SK-N-SH (cell line): Measurements from ENCODE around the gene MN1. TPM values are rescaled to one million over a fixed set of nuclear protein-coding genes. Genes with fewer than 3 reads are reported as not detected.

Experiments
- CTCF ChIA-PET: fragments of 300-600, 350-600 bp; formaldehyde crosslinking; extraction: SDS; loops from one replicate; lab custom pipeline; 2021; lab: Yijun Ruan, JAX
- POLR2A ChIA-PET: fragments of 350-600 bp; sonication (Branson Sonifier 250); formaldehyde crosslinking; extraction: SDS; loops from one replicate; lab custom pipeline; 2020; ENCODE audit warnings: antibody characterized with exemption, inconsistent platforms; lab: Yijun Ruan, JAX
- DNase-seq: peaks from one replicate; pipeline ENCODE4 v3.0.0; 2012
- H2AFZ ChIP-seq: fragments of 200-600 bp; sonication (generic); 2 replicates; pipeline ENCODE4 v1.8.1; 2016; ENCODE audit warnings: antibody characterized with exemption, mild to moderate bottlenecking, low read depth
- H3F3A ChIP-seq: fragments of 200-600 bp; sonication (generic); replicated peaks from 2 replicates; pipeline ENCODE3; 2016; ENCODE audit warnings: antibody characterized with exemption, mild to moderate bottlenecking; ENCODE audit not compliant: insufficient read depth
- H3K27ac ChIP-seq, 2 experiments: fragments of 200-500 bp in 1 of 2; fragments of 200-600 bp in 1 of 2; sonication (Bioruptor generic) in 1 of 2; sonication (generic), shearing (Covaris generic) in 1 of 2; 2 replicates each; pipeline versions ENCODE4 v1.5.1 to v1.6.1; 2014 to 2016; ENCODE audit warnings: low read depth in 2 of 2, inconsistent platforms in 1 of 2, low read length in 1 of 2, mild to moderate bottlenecking in 1 of 2, mixed read lengths in 1 of 2
- H3K27me3 ChIP-seq: fragments of 200-600 bp; sonication (generic), shearing (Covaris generic); 2 replicates; pipeline ENCODE4 v1.6.1; 2016; ENCODE audit warnings: mixed run types; ENCODE audit not compliant: insufficient read depth
- H3K36me3 ChIP-seq, 2 experiments: fragments of 200-500 bp in 1 of 2; fragments of 200-600 bp in 1 of 2; sonication (Bioruptor generic) in 1 of 2; sonication (generic) in 1 of 2; replicated peaks in 1 of 2; 2 replicates each; pipeline versions ENCODE3 to v1.5.1; 2014 to 2016; ENCODE audit warnings: low read length in 1 of 2, mild to moderate bottlenecking in 1 of 2; ENCODE audit not compliant: insufficient read depth in 2 of 2, control insufficient read depth in 1 of 2
- H3K4me1 ChIP-seq, 2 experiments: fragments of 200-500 bp in 1 of 2; fragments of 200-600 bp in 1 of 2; sonication (Bioruptor generic) in 1 of 2; sonication (generic), shearing (Covaris generic) in 1 of 2; 2 replicates each; pipeline versions ENCODE4 v1.5.1 to v1.6.1; 2014 to 2016; ENCODE audit warnings: low read depth in 1 of 2, low read length in 1 of 2, mixed run types in 1 of 2; ENCODE audit not compliant: insufficient read depth in 2 of 2, control insufficient read depth in 1 of 2
- H3K4me2 ChIP-seq: fragments of 200-600 bp; sonication (generic), shearing (Covaris generic); 2 replicates; pipeline ENCODE4 v1.6.1; 2017; ENCODE audit warnings: mixed run types
- H3K4me3 ChIP-seq, 2 experiments: fragments of 200-500 bp in 1 of 2; fragments of 200-600 bp in 1 of 2; sonication (Bioruptor generic) in 1 of 2; sonication (generic), shearing (Covaris generic) in 1 of 2; 2 replicates each; pipeline versions ENCODE4 v1.5.1 to v1.8.1; 2014 to 2016; ENCODE audit warnings: low read depth in 2 of 2, inconsistent platforms in 1 of 2, low read length in 1 of 2, mild to moderate bottlenecking in 1 of 2, mixed read lengths in 1 of 2, moderate library complexity in 1 of 2
- H3K79me2 ChIP-seq: fragments of 200-600 bp; sonication (generic); 2 replicates; pipeline ENCODE4 v1.8.1; 2017; ENCODE audit warnings: mild to moderate bottlenecking; ENCODE audit not compliant: insufficient read depth
- H3K9ac ChIP-seq: fragments of 200-600 bp; sonication (generic); 2 replicates; pipeline ENCODE4 v1.6.1; 2017; ENCODE audit warnings: mixed run types
- H3K9me2 ChIP-seq: fragments of 200-600 bp; sonication (generic); 2 replicates; pipeline ENCODE4 v1.6.1; 2017; ENCODE audit warnings: mixed run types
- H3K9me3 ChIP-seq: fragments of 200-600 bp; sonication (generic); 2 replicates; pipeline ENCODE4 v1.6.1; 2017; ENCODE audit warnings: mixed run types, mild to moderate bottlenecking, moderate library complexity
- H4K20me1 ChIP-seq: fragments of 200-600 bp; sonication (generic); 2 replicates; pipeline ENCODE4 v1.6.1; 2017; ENCODE audit warnings: mild to moderate bottlenecking, mixed run types; ENCODE audit not compliant: insufficient read depth
- CHD2 ChIP-seq: fragments of 150-350 bp; IDR thresholded peaks from 2 replicates; pipeline ENCODE4 v1.6.1; 2018; ENCODE audit warnings: low read length; ENCODE audit not compliant: partially characterized antibody
- EP300 ChIP-seq, 2 experiments: IDR thresholded peaks; 2 replicates each; pipeline versions ENCODE4 v1.4.0 to v1.6.1; 2012; ENCODE audit warnings: borderline replicate concordance in 1 of 2, low read depth in 1 of 2, low read length in 1 of 2
- FOSL2 ChIP-seq: IDR thresholded peaks from 2 replicates; pipeline ENCODE4 v1.4.0; 2012; ENCODE audit warnings: low read depth, mild to moderate bottlenecking, moderate library complexity, borderline replicate concordance
- JUND ChIP-seq: IDR thresholded peaks from 2 replicates; pipeline ENCODE4 v1.4.0; 2012
- NFIC ChIP-seq: IDR thresholded peaks from 2 replicates; pipeline ENCODE4 v1.4.0; 2012; ENCODE audit warnings: borderline replicate concordance
- POLR2AphosphoS5 ChIP-seq: IDR thresholded peaks from 2 replicates; pipeline ENCODE4 v1.6.1; 2012; ENCODE audit warnings: low read depth, low read length
- RAD21 ChIP-seq: IDR thresholded peaks from 2 replicates; pipeline ENCODE4 v1.6.1; 2012; ENCODE audit warnings: mild to moderate bottlenecking, low read length
- RFX5 ChIP-seq: IDR thresholded peaks from 2 replicates; pipeline ENCODE4 v1.6.1; 2012; ENCODE audit warnings: mild to moderate bottlenecking, improper control_type of control experiment, low read length
- RXRA ChIP-seq: IDR thresholded peaks from 2 replicates; pipeline ENCODE4 v1.4.0; 2012; ENCODE audit warnings: low read depth, mild to moderate bottlenecking, borderline replicate concordance
- SMC3 ChIP-seq: IDR thresholded peaks from 2 replicates; pipeline ENCODE4 v1.6.1; 2012; ENCODE audit warnings: low read depth, low read length, improper control_type of control experiment
- WGBS: methylation state at CpG from one replicate; pipeline ENCODE4 v1.1.6; 2017; ENCODE audit warnings: low lambda C conversion rate; 5-methylcytosine and 5-hydroxymethylcytosine counted together
- polyA plus RNA-seq, 3 experiments: library from polyadenylated mRNA; depleted of rRNA; stranded (reverse); fragments of >200 nt; gene quantifications; 2 replicates each; pipeline ENCODE4 v1.2.3, GENCODE V29; 2012
- TF ChIP-seq, protein P1 (sequence below): IDR thresholded peaks from 2 replicates; pipeline ENCODE4 v1.4.0; 2012; ENCODE audit warnings: low read depth
- TF ChIP-seq, protein P2 (sequence below): fragments of 150-350 bp; IDR thresholded peaks from 2 replicates; pipeline ENCODE4 v1.6.1; 2017; ENCODE audit warnings: antibody characterized with exemption, low read length, low read depth, borderline replicate concordance
- TF ChIP-seq, protein P3 (sequence below): fragments of 200-600 bp; sonication (generic); IDR thresholded peaks from 2 replicates; pipeline ENCODE4 v1.6.1; 2017; ENCODE audit warnings: antibody characterized with exemption, mild to moderate bottlenecking, moderate library complexity
- TF ChIP-seq, protein P4 (sequence below): fragments of 150-350 bp; IDR thresholded peaks from 2 replicates; pipeline ENCODE4 v1.6.1; 2016; ENCODE audit warnings: mild to moderate bottlenecking, low read depth, low read length
- TF ChIP-seq, protein P5 (sequence below): IDR thresholded peaks from 2 replicates; pipeline ENCODE4 v1.4.0; 2012; ENCODE audit warnings: low read depth, borderline replicate concordance

Gene MN1
- polyA plus RNA-seq, 1 of the 3 experiments (the other 2 are of a cell fraction), result 0.20 TPM

DNA sequence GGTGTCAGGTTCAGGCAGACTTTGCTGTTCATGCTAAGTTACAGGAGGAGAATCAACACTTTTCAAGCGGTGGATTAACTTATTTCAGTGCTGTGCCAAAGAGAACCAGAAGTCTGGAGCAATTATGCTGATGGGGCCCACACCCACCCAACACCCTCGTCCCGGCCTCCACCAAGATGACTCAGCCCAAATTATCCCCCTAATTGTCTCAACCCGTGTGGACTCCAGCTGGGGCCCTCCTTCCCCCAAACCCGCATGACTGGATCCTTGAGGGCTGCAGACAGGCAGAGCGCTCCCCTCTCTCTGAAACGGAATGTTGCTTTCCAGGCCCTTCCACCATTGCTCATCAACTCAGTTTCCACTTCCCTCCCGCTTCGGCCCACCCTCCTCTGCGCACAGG lies 34.6 kb upstream of the MN1 start:
- no peaks in the 10 kb centered on the region for H3K36me3 ChIP-seq
- H3K9me3 ChIP-seq, result no peaks in the 10 kb centered on the region
- 71% methylated on average over 10 of the region's 10 CpGs for WGBS
- H4K20me1 ChIP-seq, result no peaks in the 10 kb centered on the region
- peaks cover 3 to 8% of the 10 kb centered on the region in 2 experiments; a peak in 2 of 4 replicates for H3K4me1 ChIP-seq
- no peak overlapping the region for H2AFZ ChIP-seq
- TF ChIP-seq, protein P1, sequence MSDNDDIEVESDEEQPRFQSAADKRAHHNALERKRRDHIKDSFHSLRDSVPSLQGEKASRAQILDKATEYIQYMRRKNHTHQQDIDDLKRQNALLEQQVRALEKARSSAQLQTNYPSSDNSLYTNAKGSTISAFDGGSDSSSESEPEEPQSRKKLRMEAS, result no peak
- TF ChIP-seq EP300 (IDR thresholded peaks at IDR 0.05; ENCODE audit: borderline replicate concordance in 1 of 2, low read depth in 1 of 2, low read length in 1 of 2), result no peak
- TF ChIP-seq, protein P2, sequence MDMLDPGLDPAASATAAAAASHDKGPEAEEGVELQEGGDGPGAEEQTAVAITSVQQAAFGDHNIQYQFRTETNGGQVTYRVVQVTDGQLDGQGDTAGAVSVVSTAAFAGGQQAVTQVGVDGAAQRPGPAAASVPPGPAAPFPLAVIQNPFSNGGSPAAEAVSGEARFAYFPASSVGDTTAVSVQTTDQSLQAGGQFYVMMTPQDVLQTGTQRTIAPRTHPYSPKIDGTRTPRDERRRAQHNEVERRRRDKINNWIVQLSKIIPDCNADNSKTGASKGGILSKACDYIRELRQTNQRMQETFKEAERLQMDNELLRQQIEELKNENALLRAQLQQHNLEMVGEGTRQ, result no peak
- TF ChIP-seq, protein P3, sequence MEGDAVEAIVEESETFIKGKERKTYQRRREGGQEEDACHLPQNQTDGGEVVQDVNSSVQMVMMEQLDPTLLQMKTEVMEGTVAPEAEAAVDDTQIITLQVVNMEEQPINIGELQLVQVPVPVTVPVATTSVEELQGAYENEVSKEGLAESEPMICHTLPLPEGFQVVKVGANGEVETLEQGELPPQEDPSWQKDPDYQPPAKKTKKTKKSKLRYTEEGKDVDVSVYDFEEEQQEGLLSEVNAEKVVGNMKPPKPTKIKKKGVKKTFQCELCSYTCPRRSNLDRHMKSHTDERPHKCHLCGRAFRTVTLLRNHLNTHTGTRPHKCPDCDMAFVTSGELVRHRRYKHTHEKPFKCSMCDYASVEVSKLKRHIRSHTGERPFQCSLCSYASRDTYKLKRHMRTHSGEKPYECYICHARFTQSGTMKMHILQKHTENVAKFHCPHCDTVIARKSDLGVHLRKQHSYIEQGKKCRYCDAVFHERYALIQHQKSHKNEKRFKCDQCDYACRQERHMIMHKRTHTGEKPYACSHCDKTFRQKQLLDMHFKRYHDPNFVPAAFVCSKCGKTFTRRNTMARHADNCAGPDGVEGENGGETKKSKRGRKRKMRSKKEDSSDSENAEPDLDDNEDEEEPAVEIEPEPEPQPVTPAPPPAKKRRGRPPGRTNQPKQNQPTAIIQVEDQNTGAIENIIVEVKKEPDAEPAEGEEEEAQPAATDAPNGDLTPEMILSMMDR, result no peak
- no peak for TF ChIP-seq FOSL2
- no peak for TF ChIP-seq NFIC
- TF ChIP-seq CHD2, result no peak
- TF ChIP-seq, protein P4, sequence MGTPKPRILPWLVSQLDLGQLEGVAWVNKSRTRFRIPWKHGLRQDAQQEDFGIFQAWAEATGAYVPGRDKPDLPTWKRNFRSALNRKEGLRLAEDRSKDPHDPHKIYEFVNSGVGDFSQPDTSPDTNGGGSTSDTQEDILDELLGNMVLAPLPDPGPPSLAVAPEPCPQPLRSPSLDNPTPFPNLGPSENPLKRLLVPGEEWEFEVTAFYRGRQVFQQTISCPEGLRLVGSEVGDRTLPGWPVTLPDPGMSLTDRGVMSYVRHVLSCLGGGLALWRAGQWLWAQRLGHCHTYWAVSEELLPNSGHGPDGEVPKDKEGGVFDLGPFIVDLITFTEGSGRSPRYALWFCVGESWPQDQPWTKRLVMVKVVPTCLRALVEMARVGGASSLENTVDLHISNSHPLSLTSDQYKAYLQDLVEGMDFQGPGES, result no peak
- TF ChIP-seq, protein P5, sequence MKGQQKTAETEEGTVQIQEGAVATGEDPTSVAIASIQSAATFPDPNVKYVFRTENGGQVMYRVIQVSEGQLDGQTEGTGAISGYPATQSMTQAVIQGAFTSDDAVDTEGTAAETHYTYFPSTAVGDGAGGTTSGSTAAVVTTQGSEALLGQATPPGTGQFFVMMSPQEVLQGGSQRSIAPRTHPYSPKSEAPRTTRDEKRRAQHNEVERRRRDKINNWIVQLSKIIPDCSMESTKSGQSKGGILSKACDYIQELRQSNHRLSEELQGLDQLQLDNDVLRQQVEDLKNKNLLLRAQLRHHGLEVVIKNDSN, result no peak
- ChIA-PET POLR2A (no interaction called here), CTCF (interaction anchor here (1.2 kb wide), 1 partner anchor 12 kb away, joined by 4 read pairs; no protein-coding TSS in a partner anchor)
- no peak overlapping the region for H3K4me3 ChIP-seq
- H3F3A ChIP-seq, result no peaks in the 10 kb centered on the region
- H3K4me2 ChIP-seq, result no peak overlapping the region
- no peak overlapping the region for H3K9ac ChIP-seq
- H3K9me2 ChIP-seq, result no peaks in the 10 kb centered on the region
- no peak overlapping the region for H3K27ac ChIP-seq
- DNase-seq, result no peak
- no peaks in the 10 kb centered on the region for H3K79me2 ChIP-seq
- H3K27me3 ChIP-seq, result no peaks in the 10 kb centered on the region

DNA sequence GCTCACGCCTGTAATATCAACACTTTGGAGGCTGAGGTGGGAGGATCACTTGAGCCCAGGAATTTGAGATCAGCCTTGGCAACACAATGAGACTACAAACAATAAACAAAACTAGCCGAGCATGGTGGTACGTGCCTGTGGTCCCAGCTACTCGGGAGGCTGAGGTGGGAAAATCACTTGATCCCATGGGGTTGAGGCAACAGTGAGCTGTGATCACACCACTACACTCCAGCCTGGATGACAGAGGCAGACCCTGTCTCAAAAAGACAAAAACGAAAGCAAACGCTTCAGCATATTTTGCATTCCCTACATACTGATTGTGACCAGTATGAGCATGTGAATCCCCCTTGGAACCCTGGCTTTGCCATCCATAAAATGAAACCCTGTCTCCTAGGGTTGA lies 33.9 kb upstream of the MN1 start:
- H3K4me1 ChIP-seq, result peaks cover 0 to 8% of the 10 kb centered on the region in 2 experiments; a peak in 2 of 4 replicates
- WGBS, result 91% methylated on average over 6 of the region's 6 CpGs
- DNase-seq, result no peak
- no peaks in the 10 kb centered on the region for H3K9me3 ChIP-seq
- H3K27ac ChIP-seq, result no peak overlapping the region
- H3K36me3 ChIP-seq, result no peaks in the 10 kb centered on the region
- H3K9ac ChIP-seq, result no peak overlapping the region
- H3K4me2 ChIP-seq, result no peak overlapping the region
- H3K4me3 ChIP-seq, result no peak overlapping the region
- H2AFZ ChIP-seq, result no peak overlapping the region
- ChIA-PET CTCF (no interaction called here), POLR2A (no interaction called here)
- no peaks in the 10 kb centered on the region for H3K79me2 ChIP-seq
- no peaks in the 10 kb centered on the region for H3K27me3 ChIP-seq
- no peaks in the 10 kb centered on the region for H4K20me1 ChIP-seq
- no peaks in the 10 kb centered on the region for H3F3A ChIP-seq
- H3K9me2 ChIP-seq, result no peaks in the 10 kb centered on the region
- TF ChIP-seq RAD21, result no peak
- TF ChIP-seq RXRA, result no peak
- no peak for TF ChIP-seq SMC3
- TF ChIP-seq, protein P4, result no peak
- TF ChIP-seq JUND, result no peak
- TF ChIP-seq, protein P1, result no peak
- no peak for TF ChIP-seq RFX5
- TF ChIP-seq, protein P2, result no peak
- TF ChIP-seq POLR2AphosphoS5, result no peak
